ENCODE results near the gene HADHA. TPM values are rescaled to one million over a fixed set of nuclear protein-coding genes. Genes with fewer than 3 reads are reported as not detected.

Gene HADHA
- polyA plus RNA-seq, 1 of the 3 experiments (the other 2 are of a cell fraction), result 64.3 TPM

- TF ChIP-seq YY1 (IDR thresholded peaks at IDR 0.05; ENCODE audit: low read depth) (no peak), JUND (IDR thresholded peaks at IDR 0.05) (no peak), POLR2AphosphoS5 (IDR thresholded peaks at IDR 0.05; ENCODE audit: low read depth, low read length) (no peak), MAX (IDR thresholded peaks at IDR 0.05; ENCODE audit: low read depth) (no peak), SIN3A (IDR thresholded peaks at IDR 0.05; ENCODE audit: borderline replicate concordance, low read depth, low read length) (no peak), MEF2A (IDR thresholded peaks at IDR 0.05; ENCODE audit: borderline replicate concordance, low read depth) (no peak)
Measured at GRCh38 chr2:26235089-26235488, 9.3 kb downstream of the HADHA start (continued).

GRCh38 chr2:26230806-26231205 is 13.6 kb downstream of the HADHA start:
- 93% methylated on average over 2 of the region's 2 CpGs for WGBS (ENCODE audit: low lambda C conversion rate)
- peaks cover 51 to 93% of the 10 kb centered on the region in 2 experiments for H3K36me3 ChIP-seq (replicated peaks in 1 of 2; ENCODE audit: control insufficient read depth in 1 of 2, insufficient read depth in 2 of 2, low read length in 1 of 2)
- no peak overlapping the region for H3K9ac ChIP-seq
- H3F3A ChIP-seq (replicated peaks; ENCODE audit: insufficient read depth), result no peaks in the 10 kb centered on the region
- H4K20me1 ChIP-seq (ENCODE audit: insufficient read depth), result no peaks in the 10 kb centered on the region
- TF ChIP-seq POLR2AphosphoS5 (IDR thresholded peaks at IDR 0.05; ENCODE audit: low read depth, low read length) (no peak), REST (IDR thresholded peaks at IDR 0.05; ENCODE audit: low read depth, low read length) (no peak), TEAD4 (IDR thresholded peaks at IDR 0.05; ENCODE audit: borderline replicate concordance, insufficient read depth) (no peak), GATA2 (CRISPR knock-in tag; IDR thresholded peaks at IDR 0.05) (no peak), RAD21 (IDR thresholded peaks at IDR 0.05; ENCODE audit: low read length) (no peak), EZH2phosphoT487 (IDR thresholded peaks at IDR 0.05; ENCODE audit: borderline replicate concordance, low read depth) (no peak), MAX (IDR thresholded peaks at IDR 0.05; ENCODE audit: low read depth) (no peak), USF1 (IDR thresholded peaks at IDR 0.05; ENCODE audit: borderline replicate concordance, low read depth) (no peak), RFX5 (IDR thresholded peaks at IDR 0.05; ENCODE audit: low read length) (no peak), SMC3 (IDR thresholded peaks at IDR 0.05; ENCODE audit: low read depth, low read length) (no peak), YY1 (IDR thresholded peaks at IDR 0.05; ENCODE audit: low read depth) (no peak), NRF1 (IDR thresholded peaks at IDR 0.05; ENCODE audit: low read depth, low read length) (no peak), FOSL2 (IDR thresholded peaks at IDR 0.05; ENCODE audit: borderline replicate concordance, low read depth) (no peak), SIN3A (IDR thresholded peaks at IDR 0.05; ENCODE audit: borderline replicate concordance, low read depth, low read length) (no peak), JUND (IDR thresholded peaks at IDR 0.05) (no peak), NFIC (IDR thresholded peaks at IDR 0.05; ENCODE audit: borderline replicate concordance) (no peak), FOXJ3 (CRISPR knock-in tag; IDR thresholded peaks at IDR 0.05) (no peak), ELF1 (IDR thresholded peaks at IDR 0.05) (no peak)
- TF ChIP-seq, protein P1, sequence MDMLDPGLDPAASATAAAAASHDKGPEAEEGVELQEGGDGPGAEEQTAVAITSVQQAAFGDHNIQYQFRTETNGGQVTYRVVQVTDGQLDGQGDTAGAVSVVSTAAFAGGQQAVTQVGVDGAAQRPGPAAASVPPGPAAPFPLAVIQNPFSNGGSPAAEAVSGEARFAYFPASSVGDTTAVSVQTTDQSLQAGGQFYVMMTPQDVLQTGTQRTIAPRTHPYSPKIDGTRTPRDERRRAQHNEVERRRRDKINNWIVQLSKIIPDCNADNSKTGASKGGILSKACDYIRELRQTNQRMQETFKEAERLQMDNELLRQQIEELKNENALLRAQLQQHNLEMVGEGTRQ (IDR thresholded peaks at IDR 0.05; ENCODE audit: borderline replicate concordance, low read depth, low read length), result no peak
- TF ChIP-seq, protein P2, sequence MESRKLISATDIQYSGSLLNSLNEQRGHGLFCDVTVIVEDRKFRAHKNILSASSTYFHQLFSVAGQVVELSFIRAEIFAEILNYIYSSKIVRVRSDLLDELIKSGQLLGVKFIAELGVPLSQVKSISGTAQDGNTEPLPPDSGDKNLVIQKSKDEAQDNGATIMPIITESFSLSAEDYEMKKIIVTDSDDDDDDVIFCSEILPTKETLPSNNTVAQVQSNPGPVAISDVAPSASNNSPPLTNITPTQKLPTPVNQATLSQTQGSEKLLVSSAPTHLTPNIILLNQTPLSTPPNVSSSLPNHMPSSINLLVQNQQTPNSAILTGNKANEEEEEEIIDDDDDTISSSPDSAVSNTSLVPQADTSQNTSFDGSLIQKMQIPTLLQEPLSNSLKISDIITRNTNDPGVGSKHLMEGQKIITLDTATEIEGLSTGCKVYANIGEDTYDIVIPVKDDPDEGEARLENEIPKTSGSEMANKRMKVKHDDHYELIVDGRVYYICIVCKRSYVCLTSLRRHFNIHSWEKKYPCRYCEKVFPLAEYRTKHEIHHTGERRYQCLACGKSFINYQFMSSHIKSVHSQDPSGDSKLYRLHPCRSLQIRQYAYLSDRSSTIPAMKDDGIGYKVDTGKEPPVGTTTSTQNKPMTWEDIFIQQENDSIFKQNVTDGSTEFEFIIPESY (IDR thresholded peaks at IDR 0.05; ENCODE audit: borderline replicate concordance, low read depth), result no peak
- no peak overlapping the region for H3K27ac ChIP-seq (ENCODE audit: low read depth in 2 of 2, low read length in 1 of 2)
- H3K4me1 ChIP-seq (ENCODE audit: control insufficient read depth in 1 of 2, insufficient read depth in 2 of 2, low read depth in 1 of 2, low read length in 1 of 2), result no peaks in the 10 kb centered on the region
- no peaks in the 10 kb centered on the region for H3K9me3 ChIP-seq
- no peaks in the 10 kb centered on the region for H3K9me2 ChIP-seq
- no peaks in the 10 kb centered on the region for H3K27me3 ChIP-seq (ENCODE audit: insufficient read depth)
- no peak for DNase-seq
- H3K4me2 ChIP-seq, result no peak overlapping the region
- no peak overlapping the region for H2AFZ ChIP-seq (ENCODE audit: low read depth)
- ChIA-PET POLR2A (no interaction called here), CTCF (interaction anchor here (0.5 to 2.1 kb wide), 5 partner anchors 10 to 347 kb away, joined by 3 to 8 read pairs (median 4); no protein-coding TSS in a partner anchor)
- H3K4me3 ChIP-seq (ENCODE audit: low read depth in 2 of 2, low read length in 1 of 2), result no peak overlapping the region
- H3K79me2 ChIP-seq (ENCODE audit: insufficient read depth), result no peaks in the 10 kb centered on the region

Data from SK-N-SH (cell line).